Osteocyte (in vitro differentiated cells): ENCODE data around the gene OLFM2. TPM values are rescaled to one million over a fixed set of nuclear protein-coding genes. Genes with fewer than 3 reads are reported as not detected.

ENCODE experiments used
- DNase-seq: peaks from one replicate; pipeline ENCODE4 v3.0.0; 2021; ENCODE audit warnings: mixed read lengths; ENCODE audit not compliant: unreplicated experiment; ENCODE audit errors: extremely low spot score
- H3K27ac Mint-ChIP-seq: one replicate; pipeline ENCODE4 v1.8.0; 2021; ENCODE audit warnings: mild to moderate bottlenecking, mixed read lengths; ENCODE audit not compliant: unreplicated experiment
- H3K27me3 Mint-ChIP-seq: one replicate; pipeline ENCODE4 v1.8.0; 2021; ENCODE audit warnings: mixed read lengths; ENCODE audit not compliant: unreplicated experiment
- H3K36me3 Mint-ChIP-seq: one replicate; pipeline ENCODE4 v1.8.0; 2021; ENCODE audit warnings: mixed read lengths; ENCODE audit not compliant: unreplicated experiment
- H3K4me1 Mint-ChIP-seq: one replicate; pipeline ENCODE4 v1.8.0; 2021; ENCODE audit warnings: mixed read lengths; ENCODE audit not compliant: unreplicated experiment
- H3K4me3 Mint-ChIP-seq: one replicate; pipeline ENCODE4 v1.8.0; 2021; ENCODE audit warnings: mild to moderate bottlenecking, moderate library complexity, mixed read lengths; ENCODE audit not compliant: unreplicated experiment
- H3K9me3 Mint-ChIP-seq: one replicate; pipeline ENCODE4 v1.8.0; 2021; ENCODE audit warnings: mixed read lengths; ENCODE audit not compliant: unreplicated experiment
- total RNA-seq: library from RNA; stranded (reverse); gene quantifications from 2 replicates; pipeline ENCODE4 v1.2.1, GENCODE V29; 2021
- TF ChIP-seq, protein P1 (sequence below): fragments of 200-600 bp; sonication (generic); IDR thresholded peaks from 2 replicates; pipeline ENCODE4 v1.5.0; 2021; ENCODE audit warnings: antibody characterized with exemption, mild to moderate bottlenecking, moderate library complexity

The OLFM2 gene
- total RNA-seq, 1 donor from 2014 or later: 208 TPM

DNA sequence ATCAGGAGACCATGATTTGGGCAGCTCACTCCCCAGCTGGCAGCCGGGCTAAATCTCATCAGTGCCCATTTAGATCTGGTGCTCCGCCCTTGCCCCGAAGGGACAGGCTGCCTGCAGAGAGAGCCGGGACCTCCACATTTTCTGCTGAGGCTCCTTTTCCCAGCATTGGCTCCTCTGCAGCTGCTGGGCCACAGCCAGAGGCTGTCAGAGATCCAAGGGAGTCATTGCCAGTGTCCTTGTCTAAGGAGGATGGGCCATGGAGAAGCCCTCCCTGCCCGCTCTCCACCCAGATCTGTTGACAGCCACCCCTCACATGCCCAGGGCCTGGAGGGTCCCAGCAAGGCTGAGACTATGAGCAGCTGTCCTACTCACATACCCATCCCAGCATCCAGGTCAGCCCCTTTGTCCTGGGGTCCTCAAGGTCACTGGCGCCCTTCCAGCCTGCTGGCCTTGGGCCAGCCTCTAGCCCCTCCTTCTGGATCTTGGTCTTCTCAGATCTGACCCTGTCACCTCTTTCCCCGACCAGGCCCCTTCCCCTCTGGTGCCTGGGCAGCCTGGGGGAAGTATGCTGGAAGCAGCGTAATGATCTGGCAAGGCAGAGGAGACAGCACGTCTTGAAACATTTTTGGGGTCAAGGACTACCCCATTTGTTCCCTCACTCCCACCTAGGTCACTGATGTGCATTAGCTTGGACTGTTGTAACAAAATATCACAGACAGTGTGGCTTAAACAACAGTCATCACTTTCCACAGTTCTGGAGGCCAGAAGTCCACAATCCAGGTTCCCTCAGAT, 93.3 kb downstream of the OLFM2 start:
- TF ChIP-seq, protein P1, sequence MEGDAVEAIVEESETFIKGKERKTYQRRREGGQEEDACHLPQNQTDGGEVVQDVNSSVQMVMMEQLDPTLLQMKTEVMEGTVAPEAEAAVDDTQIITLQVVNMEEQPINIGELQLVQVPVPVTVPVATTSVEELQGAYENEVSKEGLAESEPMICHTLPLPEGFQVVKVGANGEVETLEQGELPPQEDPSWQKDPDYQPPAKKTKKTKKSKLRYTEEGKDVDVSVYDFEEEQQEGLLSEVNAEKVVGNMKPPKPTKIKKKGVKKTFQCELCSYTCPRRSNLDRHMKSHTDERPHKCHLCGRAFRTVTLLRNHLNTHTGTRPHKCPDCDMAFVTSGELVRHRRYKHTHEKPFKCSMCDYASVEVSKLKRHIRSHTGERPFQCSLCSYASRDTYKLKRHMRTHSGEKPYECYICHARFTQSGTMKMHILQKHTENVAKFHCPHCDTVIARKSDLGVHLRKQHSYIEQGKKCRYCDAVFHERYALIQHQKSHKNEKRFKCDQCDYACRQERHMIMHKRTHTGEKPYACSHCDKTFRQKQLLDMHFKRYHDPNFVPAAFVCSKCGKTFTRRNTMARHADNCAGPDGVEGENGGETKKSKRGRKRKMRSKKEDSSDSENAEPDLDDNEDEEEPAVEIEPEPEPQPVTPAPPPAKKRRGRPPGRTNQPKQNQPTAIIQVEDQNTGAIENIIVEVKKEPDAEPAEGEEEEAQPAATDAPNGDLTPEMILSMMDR: no peak
- Mint-ChIP-seq H3K36me3 (peaks cover 32% of the 10 kb centered on the region), H3K4me1 (peaks cover 13% of the 10 kb centered on the region), H3K27me3 (no peaks in the 10 kb centered on the region), H3K4me3 (no peak overlapping the region), H3K27ac (no peak overlapping the region), H3K9me3 (no peaks in the 10 kb centered on the region)
- no peak for DNase-seq

DNA sequence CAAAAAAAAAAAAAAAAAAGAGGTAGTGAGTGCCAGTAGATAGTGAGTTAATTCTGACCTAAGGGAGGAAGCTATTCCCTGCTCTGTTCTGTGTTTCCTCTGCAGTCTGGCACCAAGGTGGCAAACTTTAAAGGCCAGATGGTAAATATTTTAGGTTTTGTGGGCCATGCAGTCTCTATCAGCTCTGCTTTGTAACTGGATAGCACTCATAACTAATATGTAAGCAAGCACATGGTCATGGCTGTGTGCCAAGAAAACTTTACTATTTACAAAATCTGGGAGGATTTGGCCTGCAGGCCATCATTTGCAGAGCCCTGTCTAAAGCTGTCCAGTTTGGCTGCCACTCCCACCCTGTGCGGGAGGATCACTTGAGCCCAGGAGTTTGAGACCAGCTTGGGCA, 96.9 kb downstream of the OLFM2 start:
- TF ChIP-seq, protein P1: no peak
- H3K4me3 Mint-ChIP-seq: no peak overlapping the region
- peaks cover 12% of the 10 kb centered on the region for H3K4me1 Mint-ChIP-seq
- no peak overlapping the region for H3K27ac Mint-ChIP-seq
- H3K27me3 Mint-ChIP-seq: no peaks in the 10 kb centered on the region
- no peaks in the 10 kb centered on the region for H3K9me3 Mint-ChIP-seq
- no peak for DNase-seq
- peaks cover 26% of the 10 kb centered on the region for H3K36me3 Mint-ChIP-seq

DNA sequence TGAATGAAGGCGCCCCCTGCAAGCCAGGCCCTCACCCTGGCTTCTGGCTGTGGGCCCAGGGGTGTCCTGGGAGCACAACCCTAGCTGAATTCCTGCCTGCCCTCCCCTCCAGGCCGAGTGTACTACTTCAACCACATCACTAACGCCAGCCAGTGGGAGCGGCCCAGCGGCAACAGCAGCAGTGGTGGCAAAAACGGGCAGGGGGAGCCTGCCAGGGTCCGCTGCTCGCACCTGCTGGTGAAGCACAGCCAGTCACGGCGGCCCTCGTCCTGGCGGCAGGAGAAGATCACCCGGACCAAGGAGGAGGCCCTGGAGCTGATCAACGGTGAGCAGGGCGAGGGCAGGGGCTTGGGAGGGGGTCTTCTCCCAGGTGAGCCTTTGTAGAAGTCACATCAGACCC, 98.0 kb downstream of the OLFM2 start:
- H3K27me3 Mint-ChIP-seq: no peaks in the 10 kb centered on the region
- TF ChIP-seq, protein P1: no peak
- no peak for DNase-seq
- no peak overlapping the region for H3K27ac Mint-ChIP-seq
- peaks cover 20% of the 10 kb centered on the region for H3K36me3 Mint-ChIP-seq
- H3K4me3 Mint-ChIP-seq: no peak overlapping the region
- H3K4me1 Mint-ChIP-seq: peaks cover 12% of the 10 kb centered on the region
- no peaks in the 10 kb centered on the region for H3K9me3 Mint-ChIP-seq

DNA sequence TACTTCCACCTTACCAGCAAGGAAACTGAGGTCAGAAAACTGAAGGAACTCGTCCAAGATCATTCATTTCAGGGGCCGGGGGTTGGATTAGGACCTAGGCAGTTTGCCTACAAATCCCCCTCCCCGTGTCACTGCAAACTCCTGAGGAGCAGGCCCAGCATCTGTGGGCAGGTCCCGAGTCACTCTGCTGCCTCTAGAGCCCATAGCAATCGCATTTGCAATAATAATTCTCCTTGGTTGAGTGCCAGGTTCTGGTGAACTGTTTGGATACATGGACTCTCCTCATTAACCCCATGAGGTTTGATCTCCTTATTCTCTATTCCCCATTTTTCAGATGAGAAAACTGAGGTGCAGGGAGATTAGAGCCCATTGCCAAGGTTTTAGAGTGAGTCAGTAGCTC, 100.3 kb downstream of the OLFM2 start:
- Mint-ChIP-seq H3K36me3 (peaks cover 3% of the 10 kb centered on the region), H3K4me1 (peaks cover 12% of the 10 kb centered on the region), H3K27ac (peak overlapping the region; percentile 82), H3K4me3 (peak overlapping the region; percentile 80), H3K9me3 (no peaks in the 10 kb centered on the region), H3K27me3 (no peaks in the 10 kb centered on the region)
- TF ChIP-seq, protein P1: no peak
- DNase-seq: no peak

DNA sequence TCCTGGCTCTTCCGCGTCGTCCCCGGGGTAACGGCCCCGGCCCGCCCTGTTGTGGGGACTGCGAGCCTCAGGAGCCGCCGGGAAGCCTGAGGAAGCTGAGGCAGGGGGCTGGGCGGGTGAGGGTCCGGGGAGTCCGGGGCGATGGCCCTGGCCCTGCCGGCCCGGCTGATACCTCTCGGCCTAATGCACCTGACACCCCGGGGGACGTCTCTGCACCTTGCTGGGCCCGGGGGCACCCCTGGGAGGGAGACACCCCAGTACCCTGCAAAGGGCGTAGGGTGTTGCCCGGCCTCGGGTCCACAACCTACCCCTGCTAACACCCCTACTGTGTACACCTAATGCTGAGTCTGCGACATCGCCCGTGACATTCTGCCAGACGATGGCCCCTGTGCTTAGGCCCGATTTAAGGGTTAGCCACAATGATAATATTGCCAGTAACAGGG, 100.8 kb downstream of the OLFM2 start:
- H3K27ac Mint-ChIP-seq: peak overlapping the region; percentile 82
- no peaks in the 10 kb centered on the region for H3K27me3 Mint-ChIP-seq
- H3K36me3 Mint-ChIP-seq: peaks cover 3% of the 10 kb centered on the region
- H3K9me3 Mint-ChIP-seq: no peaks in the 10 kb centered on the region
- DNase-seq: no peak
- TF ChIP-seq, protein P1: no peak
- peaks cover 12% of the 10 kb centered on the region for H3K4me1 Mint-ChIP-seq
- H3K4me3 Mint-ChIP-seq: peak overlapping the region; percentile 80
